ENCODE results near the gene TEAD3. TPM values are rescaled to one million over a fixed set of nuclear protein-coding genes. Genes with fewer than 3 reads are reported as not detected.
A peak's percentile ranks its signal among the peaks of the same experiment; 100 is the strongest.

TEAD3 gene
- total RNA-seq, 1 experiment from 2014 or later = 27.0 TPM

DNA sequence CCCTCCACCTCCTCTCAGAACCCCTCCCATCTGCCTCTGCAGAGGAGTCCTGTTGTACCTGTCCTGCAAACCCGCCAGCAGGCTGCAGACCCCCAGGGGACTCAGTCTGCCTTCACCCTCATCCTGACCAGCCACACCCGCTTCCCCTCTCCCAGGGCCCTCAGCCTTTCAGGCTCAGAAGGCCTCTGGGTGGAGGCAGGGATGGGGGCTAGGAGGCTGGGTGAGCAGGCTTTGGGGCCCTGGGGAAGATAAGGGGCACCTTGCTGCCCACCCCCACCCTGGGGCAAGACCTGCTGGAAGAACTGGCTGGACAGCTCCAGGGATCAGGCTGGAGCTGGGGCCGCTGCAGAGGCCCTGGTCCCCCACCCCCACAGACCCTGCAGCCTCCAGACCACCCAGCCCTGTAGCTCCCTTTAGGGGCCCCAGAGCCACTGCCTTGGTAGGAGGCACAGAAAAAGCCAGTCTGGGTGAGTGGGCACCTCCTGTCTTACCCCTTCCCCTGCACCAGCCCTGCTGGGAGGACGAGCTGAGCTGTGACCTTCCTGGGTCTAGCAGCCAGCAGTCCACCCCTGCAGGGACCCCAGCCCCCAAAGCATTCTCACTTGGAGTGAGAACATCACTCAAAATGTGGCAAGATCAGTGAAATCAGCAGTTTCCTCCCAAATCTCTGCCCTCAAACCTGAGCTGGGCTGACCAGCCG is 5.2 kb downstream of the TEAD3 start:
- Histone ChIP-seq H3K79me1 (ENCODE audit: insufficient read depth, low read depth, low read length, poor library complexity, severe bottlenecking) (no peaks in the 10 kb centered on the region), H2BK5ac (ENCODE audit: insufficient read length, low read length) (no peak overlapping the region), H4K91ac (ENCODE audit: insufficient read length, low read depth, low read length) (no peak overlapping the region), H3K14ac (ENCODE audit: insufficient read depth, low read length) (peak overlapping the region; percentile 56), H3K27me3 (ENCODE audit: insufficient read depth, low read length) (no peaks in the 10 kb centered on the region; the same call in 1 of the 2 replicates), H3K27ac (ENCODE audit: insufficient read length, low read depth, low read length) (no peak overlapping the region), H3K4ac (ENCODE audit: low read depth, low read length) (no peak overlapping the region), H2BK12ac (ENCODE audit: insufficient read length, low read depth, low read length) (no peak overlapping the region), H3K79me2 (ENCODE audit: insufficient read depth, low read length) (peaks cover 2% of the 10 kb centered on the region; the same call in 1 of the 2 replicates), H2BK20ac (ENCODE audit: low read depth, low read length, poor library complexity, severe bottlenecking) (no peak overlapping the region), H3K23me2 (ENCODE audit: insufficient read length, low read depth, low read length, poor library complexity, severe bottlenecking) (peaks cover 9% of the 10 kb centered on the region), H3T11ph (ENCODE audit: low read length) (no peak overlapping the region), H3K9me3 (ENCODE audit: control insufficient read depth, low read depth, low read length) (no peaks in the 10 kb centered on the region), H3K9ac (ENCODE audit: extremely low read depth, insufficient read length, low read length) (no peak overlapping the region), H3K4me2 (ENCODE audit: insufficient read depth, insufficient read length, low read length) (no peak overlapping the region), H3K56ac (ENCODE audit: insufficient read length, low read depth, low read length) (no peak overlapping the region), H3K18ac (ENCODE audit: insufficient read length, low read depth, low read length) (peak overlapping the region; percentile 43), H4K5ac (ENCODE audit: insufficient read length, low read depth, low read length) (no peak overlapping the region), H4K20me1 (ENCODE audit: control insufficient read depth, insufficient read depth, insufficient read length) (peaks cover 3% of the 10 kb centered on the region), H3K23ac (ENCODE audit: insufficient read length, low read depth, low read length) (no peak overlapping the region), H4K8ac (replicated peaks; ENCODE audit: insufficient read length, low read depth, low read length) (no peak overlapping the region), H2AK5ac (ENCODE audit: insufficient read length, low read length) (no peak overlapping the region), H3K4me1 (ENCODE audit: insufficient read depth, low read length) (peaks cover 18% of the 10 kb centered on the region; the same call in 1 of the 2 replicates), H2AFZ (ENCODE audit: low read length) (no peak overlapping the region), H2BK120ac (ENCODE audit: low read depth, low read length, poor library complexity, severe bottlenecking) (no peak overlapping the region), H2BK15ac (ENCODE audit: low read depth, low read length) (no peak overlapping the region)
- no CpG with 5 or more reads among the region's 5 CpGs for WGBS (ENCODE audit: extremely low coverage, insufficient read length, low lambda C conversion rate)
- TF ChIP-seq, protein P1, sequence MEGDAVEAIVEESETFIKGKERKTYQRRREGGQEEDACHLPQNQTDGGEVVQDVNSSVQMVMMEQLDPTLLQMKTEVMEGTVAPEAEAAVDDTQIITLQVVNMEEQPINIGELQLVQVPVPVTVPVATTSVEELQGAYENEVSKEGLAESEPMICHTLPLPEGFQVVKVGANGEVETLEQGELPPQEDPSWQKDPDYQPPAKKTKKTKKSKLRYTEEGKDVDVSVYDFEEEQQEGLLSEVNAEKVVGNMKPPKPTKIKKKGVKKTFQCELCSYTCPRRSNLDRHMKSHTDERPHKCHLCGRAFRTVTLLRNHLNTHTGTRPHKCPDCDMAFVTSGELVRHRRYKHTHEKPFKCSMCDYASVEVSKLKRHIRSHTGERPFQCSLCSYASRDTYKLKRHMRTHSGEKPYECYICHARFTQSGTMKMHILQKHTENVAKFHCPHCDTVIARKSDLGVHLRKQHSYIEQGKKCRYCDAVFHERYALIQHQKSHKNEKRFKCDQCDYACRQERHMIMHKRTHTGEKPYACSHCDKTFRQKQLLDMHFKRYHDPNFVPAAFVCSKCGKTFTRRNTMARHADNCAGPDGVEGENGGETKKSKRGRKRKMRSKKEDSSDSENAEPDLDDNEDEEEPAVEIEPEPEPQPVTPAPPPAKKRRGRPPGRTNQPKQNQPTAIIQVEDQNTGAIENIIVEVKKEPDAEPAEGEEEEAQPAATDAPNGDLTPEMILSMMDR (conservative IDR thresholded peaks at IDR 0.05) = no peak
- Mint-ChIP-seq H3K36me3 (ENCODE audit: insufficient read depth in 1 of 3, low read depth in 3 of 3) (no peaks in the 10 kb centered on the region; a peak in 1 of 7 replicates), H3K27ac (peak overlapping the region in 2 of 3 experiments; percentile 59 to 94; a peak in 3 of 7 replicates), H3K9me3 (no peaks in the 10 kb centered on the region; a peak in 1 of 5 replicates), H3K27me3 (ENCODE audit: low read depth) (peaks cover 13% of the 10 kb centered on the region), H3K4me1 (peaks cover 70 to 78% of the 10 kb centered on the region in 2 experiments), H3K4me3 (peak overlapping the region; percentile 39 to 78; a peak in 4 of 5 replicates)
- peak; percentile 41 for DNase-seq
